ENCODE results near the gene HEG1.

The HEG1 gene

DNA sequence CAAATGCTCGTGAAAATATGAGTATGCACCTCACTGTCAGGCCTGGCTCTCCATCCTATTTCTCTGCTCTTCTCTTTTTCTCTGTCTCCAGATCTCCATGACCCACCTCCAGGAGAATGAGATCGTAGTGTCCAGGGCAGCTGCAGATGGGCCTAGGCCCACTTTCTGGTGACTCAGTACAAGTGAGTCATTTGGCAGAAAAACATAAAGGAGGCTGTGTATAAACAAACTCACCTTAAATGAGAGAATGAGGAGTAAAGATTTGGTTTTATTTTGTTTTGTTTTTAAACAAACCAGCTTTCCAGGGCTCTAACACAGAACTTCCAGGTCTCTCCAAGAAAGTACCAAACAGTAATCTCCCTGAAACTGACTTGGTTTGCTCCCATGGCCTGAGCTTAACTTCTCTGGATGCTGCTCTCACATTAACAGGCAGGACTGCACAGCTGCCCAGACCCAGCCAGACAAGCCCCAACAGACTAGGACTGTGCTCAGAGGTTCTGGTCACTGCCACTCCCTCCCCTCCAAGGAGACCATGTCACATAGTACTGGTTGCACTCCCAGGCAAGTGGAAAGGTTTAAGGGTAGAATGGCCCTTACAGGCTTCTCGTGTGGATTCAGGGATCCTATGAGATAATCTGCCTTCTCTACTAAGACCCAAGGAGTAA is 1.5 kb upstream of the HEG1 start:
- Mint-ChIP-seq H3K4me1 (peaks cover 27% of the 10 kb centered on the region), H3K27ac (no peak overlapping the region), H3K4me3 (peak overlapping the region; percentile 47), H3K9me3 (no peaks in the 10 kb centered on the region), H3K36me3 (no peaks in the 10 kb centered on the region)
- ATAC-seq (no peak), DNase-seq (ENCODE audit: low spot score in 2 of 2) (no peak)

- peaks cover 46% of the 10 kb centered on the region for H3K4me1 Mint-ChIP-seq
These were observed 375 bp downstream of the HEG1 start for GRCh38 chr3:125055331-125055912.

GRCh38 chr3:125054449-125055329 is 1.1 kb downstream of the HEG1 start:
- no peak for DNase-seq (ENCODE audit: low spot score in 2 of 2)
- peaks cover 51% of the 10 kb centered on the region for H3K4me1 Mint-ChIP-seq
- no peak for ATAC-seq
- H3K36me3 Mint-ChIP-seq, result peaks cover 13% of the 10 kb centered on the region
- peak overlapping the region; percentile 84 for H3K4me3 Mint-ChIP-seq
- H3K9me3 Mint-ChIP-seq, result no peaks in the 10 kb centered on the region
- peak overlapping the region; percentile 84 for H3K27ac Mint-ChIP-seq

More at GRCh38 chr3:125055331-125055912, 375 bp downstream of the HEG1 start:
- peak; percentile 17 to 57 for DNase-seq (ENCODE audit: low spot score in 2 of 2)
- Mint-ChIP-seq H3K36me3 (peaks cover 8% of the 10 kb centered on the region), H3K9me3 (no peaks in the 10 kb centered on the region), H3K27ac (peak overlapping the region; percentile 84), H3K4me3 (peak overlapping the region; percentile 84)
- ATAC-seq, result peak; percentile 29

GRCh38 chr3:125054062-125054448 is 1.7 kb downstream of the HEG1 start:
- peaks cover 13% of the 10 kb centered on the region for H3K36me3 Mint-ChIP-seq
- peaks cover 57% of the 10 kb centered on the region for H3K4me1 Mint-ChIP-seq
- no peak for ATAC-seq
- no peak for DNase-seq (ENCODE audit: low spot score in 2 of 2)
- H3K9me3 Mint-ChIP-seq, result no peaks in the 10 kb centered on the region
- H3K27ac Mint-ChIP-seq, result peak overlapping the region; percentile 84
- H3K4me3 Mint-ChIP-seq, result peak overlapping the region; percentile 84

DNA sequence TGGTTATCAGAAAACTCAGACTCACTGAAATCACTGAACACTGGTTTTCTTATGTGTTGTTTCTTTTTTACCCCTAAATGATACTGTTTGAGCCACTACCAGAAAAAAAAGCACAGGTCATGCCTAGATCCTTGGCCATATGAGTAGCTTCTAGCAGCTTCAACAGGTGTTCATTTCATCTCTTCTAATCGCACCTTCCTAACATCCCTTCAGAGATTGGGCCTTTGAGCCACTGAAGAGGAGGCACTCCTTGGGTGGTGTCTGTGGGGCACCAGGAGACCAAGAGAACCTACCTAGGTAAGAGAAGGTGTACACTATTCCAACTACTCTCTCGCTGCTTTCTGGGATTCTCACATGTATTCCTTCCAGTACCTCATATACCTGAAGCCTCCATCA is 2.5 kb downstream of the HEG1 start:
- Mint-ChIP-seq H3K4me3 (peak overlapping the region; percentile 84), H3K27ac (no peak overlapping the region), H3K9me3 (no peaks in the 10 kb centered on the region), H3K36me3 (peaks cover 13% of the 10 kb centered on the region), H3K4me1 (peaks cover 65% of the 10 kb centered on the region)
- ATAC-seq (no peak), DNase-seq (ENCODE audit: low spot score in 2 of 2) (no peak)

DNA sequence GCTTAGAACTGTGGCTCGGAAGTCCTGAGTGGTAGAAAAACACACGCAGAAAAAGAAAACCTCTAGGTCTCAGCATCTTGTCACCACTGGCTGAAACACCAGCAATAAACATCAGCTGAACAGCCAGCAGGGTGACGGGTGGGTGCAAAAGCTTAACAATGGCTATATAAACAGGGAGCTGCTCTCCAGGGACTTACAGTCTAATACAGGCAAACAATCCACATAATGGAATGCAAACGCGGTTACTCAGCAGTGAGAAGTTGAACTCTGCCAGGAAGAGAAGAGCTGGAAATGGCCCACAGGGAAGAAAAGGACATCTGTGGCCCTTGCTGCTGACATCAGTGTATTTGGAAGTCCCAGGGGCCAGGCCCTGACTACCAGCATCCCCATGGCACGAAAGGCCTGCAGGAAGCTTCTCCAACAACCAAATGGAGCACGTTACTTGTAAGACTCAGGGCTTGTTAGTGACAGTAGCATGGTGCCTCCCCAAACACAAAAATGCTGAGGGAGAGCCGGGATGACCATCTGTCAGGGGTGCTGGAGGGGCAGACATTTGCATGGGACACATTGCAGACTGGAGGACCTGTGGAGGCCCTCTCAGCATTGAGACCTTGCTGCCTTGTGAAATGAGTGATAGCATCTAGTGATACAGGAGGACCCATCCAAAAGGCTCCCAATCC is 3.0 kb downstream of the HEG1 start:
- ATAC-seq (no peak), DNase-seq (ENCODE audit: low spot score in 2 of 2) (no peak)
- Mint-ChIP-seq H3K27ac (peak overlapping the region; percentile 78), H3K9me3 (no peaks in the 10 kb centered on the region), H3K4me3 (peak overlapping the region; percentile 84), H3K36me3 (peaks cover 13% of the 10 kb centered on the region), H3K4me1 (peaks cover 69% of the 10 kb centered on the region)

- ATAC-seq (peak; percentile 78), DNase-seq (ENCODE audit: low spot score in 2 of 2) (peak; percentile 33 to 78)
- Mint-ChIP-seq H3K27ac (peak overlapping the region; percentile 78), H3K9me3 (no peaks in the 10 kb centered on the region), H3K4me3 (peak overlapping the region; percentile 84), H3K36me3 (peaks cover 13% of the 10 kb centered on the region), H3K4me1 (peaks cover 72% of the 10 kb centered on the region)
These were observed 3.8 kb downstream of the HEG1 start for GRCh38 chr3:125051715-125052581.

DNA sequence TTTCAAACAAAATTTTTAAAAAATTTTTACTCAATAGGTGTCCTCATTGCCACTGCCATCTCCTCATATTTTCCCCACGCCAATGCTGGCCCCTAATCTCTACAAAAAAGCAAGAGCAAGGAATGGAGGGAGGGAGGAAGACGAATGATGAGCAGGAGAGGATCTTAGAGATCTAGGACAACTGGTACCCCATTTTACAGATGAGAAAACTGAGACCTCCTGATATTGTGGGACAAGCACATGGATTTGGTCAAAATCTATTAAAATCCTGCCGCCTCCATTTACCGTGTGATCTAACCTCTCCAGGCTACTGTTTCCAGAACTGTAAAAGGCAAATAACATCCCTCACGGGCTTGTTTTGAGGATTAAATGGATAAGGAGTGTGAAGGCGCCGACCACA is 4.6 kb downstream of the HEG1 start:
- H3K36me3 Mint-ChIP-seq, result peaks cover 13% of the 10 kb centered on the region
- H3K4me1 Mint-ChIP-seq, result peaks cover 72% of the 10 kb centered on the region
- no peaks in the 10 kb centered on the region for H3K9me3 Mint-ChIP-seq
- H3K4me3 Mint-ChIP-seq, result peak overlapping the region; percentile 84
- DNase-seq (ENCODE audit: low spot score in 2 of 2) (no peak), ATAC-seq (no peak)
- peak overlapping the region; percentile 78 for H3K27ac Mint-ChIP-seq

- no peak for ATAC-seq
- Mint-ChIP-seq H3K4me1 (peaks cover 72% of the 10 kb centered on the region), H3K4me3 (peak overlapping the region; percentile 84), H3K27ac (no peak overlapping the region), H3K9me3 (no peaks in the 10 kb centered on the region), H3K36me3 (peaks cover 13% of the 10 kb centered on the region)
- DNase-seq (ENCODE audit: low spot score in 2 of 2), result no peak
These were observed 5.2 kb downstream of the HEG1 start for GRCh38 chr3:125050488-125051090.

GRCh38 chr3:125048282-125048681 is 7.5 kb downstream of the HEG1 start:
- no peak overlapping the region for H3K4me3 Mint-ChIP-seq
- H3K9me3 Mint-ChIP-seq, result no peaks in the 10 kb centered on the region
- peaks cover 17% of the 10 kb centered on the region for H3K36me3 Mint-ChIP-seq
- no peak for ATAC-seq
- DNase-seq (ENCODE audit: low spot score in 2 of 2), result no peak
- peak overlapping the region; percentile 41 for H3K27ac Mint-ChIP-seq
- H3K4me1 Mint-ChIP-seq, result peaks cover 55% of the 10 kb centered on the region

GRCh38 chr3:125045965-125046364 is 9.8 kb downstream of the HEG1 start:
- DNase-seq (ENCODE audit: low spot score in 2 of 2) (no peak), ATAC-seq (no peak)
- peaks cover 41% of the 10 kb centered on the region for H3K4me1 Mint-ChIP-seq
- no peak overlapping the region for H3K4me3 Mint-ChIP-seq
- peaks cover 16% of the 10 kb centered on the region for H3K36me3 Mint-ChIP-seq
- H3K27ac Mint-ChIP-seq, result no peak overlapping the region
- no peaks in the 10 kb centered on the region for H3K9me3 Mint-ChIP-seq

DNA sequence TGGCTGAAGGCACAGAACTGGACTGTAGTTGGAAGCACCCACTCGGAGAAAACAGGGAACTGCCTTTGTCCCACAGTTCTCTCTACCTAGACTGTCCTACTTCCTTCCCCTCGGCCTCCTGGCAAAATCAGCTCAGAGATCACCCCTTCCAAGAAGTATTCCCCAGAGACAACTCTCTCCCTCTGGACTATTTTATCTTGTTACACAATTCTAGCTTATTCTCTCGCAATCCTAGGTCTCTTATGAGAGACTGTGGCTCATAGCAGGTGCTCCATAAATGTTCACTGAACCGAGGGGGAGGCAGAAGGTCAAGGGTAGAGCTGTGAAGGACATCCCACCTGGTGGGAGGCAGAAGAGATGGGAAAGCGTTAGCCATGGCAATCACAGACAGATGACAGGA is 10.6 kb downstream of the HEG1 start:
- peaks cover 11% of the 10 kb centered on the region for H3K36me3 Mint-ChIP-seq
- H3K4me1 Mint-ChIP-seq, result peaks cover 38% of the 10 kb centered on the region
- no peak for ATAC-seq
- no peak for DNase-seq (ENCODE audit: low spot score in 2 of 2)
- no peak overlapping the region for H3K4me3 Mint-ChIP-seq
- H3K27ac Mint-ChIP-seq, result no peak overlapping the region
- H3K9me3 Mint-ChIP-seq, result no peaks in the 10 kb centered on the region

GRCh38 chr3:125043599-125044151 is 12.1 kb downstream of the HEG1 start:
- ATAC-seq (no peak), DNase-seq (ENCODE audit: low spot score in 2 of 2) (no peak)
- H3K4me1 Mint-ChIP-seq, result peaks cover 40% of the 10 kb centered on the region
- H3K9me3 Mint-ChIP-seq, result no peaks in the 10 kb centered on the region
- peaks cover 8% of the 10 kb centered on the region for H3K36me3 Mint-ChIP-seq
- H3K4me3 Mint-ChIP-seq, result no peak overlapping the region
- no peak overlapping the region for H3K27ac Mint-ChIP-seq

All from stimulated activated effector memory CD8-positive, alpha-beta T cell treated with anti-CD3 and anti-CD28 coated beads, Interleukin-12 subunit alpha, Interleukin-12 subunit beta, amount 100 ng/mL, for 72 hours (primary cell).